ENCODE results near the gene CLK2.
"Not testable (repeated sequence)": the region's sequence is repeated elsewhere in the genome, so short reads cannot be mapped to it uniquely, and the experiment has no call there.

The CLK2 gene

DNA sequence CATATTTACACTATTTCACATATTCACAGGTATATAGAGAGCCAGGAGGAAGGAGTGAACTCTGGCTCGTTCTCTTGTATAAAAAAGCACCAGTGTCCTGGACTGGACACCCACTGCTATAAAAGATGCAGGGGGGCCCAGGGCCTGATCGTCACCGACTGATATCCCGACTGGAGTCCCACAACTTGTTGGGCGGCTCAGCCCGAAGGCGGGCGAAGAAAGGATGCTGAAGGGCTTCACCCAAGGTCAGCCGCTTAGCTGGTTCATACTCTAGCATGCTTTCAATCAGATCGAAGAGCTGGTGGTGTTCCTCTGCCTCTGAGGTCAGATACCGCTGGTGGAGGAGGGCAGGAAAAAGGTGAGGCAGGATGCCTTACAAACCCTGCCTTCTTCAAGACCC, 10.2 kb downstream of the CLK2 start:
- no peak for DNase-seq

DNA sequence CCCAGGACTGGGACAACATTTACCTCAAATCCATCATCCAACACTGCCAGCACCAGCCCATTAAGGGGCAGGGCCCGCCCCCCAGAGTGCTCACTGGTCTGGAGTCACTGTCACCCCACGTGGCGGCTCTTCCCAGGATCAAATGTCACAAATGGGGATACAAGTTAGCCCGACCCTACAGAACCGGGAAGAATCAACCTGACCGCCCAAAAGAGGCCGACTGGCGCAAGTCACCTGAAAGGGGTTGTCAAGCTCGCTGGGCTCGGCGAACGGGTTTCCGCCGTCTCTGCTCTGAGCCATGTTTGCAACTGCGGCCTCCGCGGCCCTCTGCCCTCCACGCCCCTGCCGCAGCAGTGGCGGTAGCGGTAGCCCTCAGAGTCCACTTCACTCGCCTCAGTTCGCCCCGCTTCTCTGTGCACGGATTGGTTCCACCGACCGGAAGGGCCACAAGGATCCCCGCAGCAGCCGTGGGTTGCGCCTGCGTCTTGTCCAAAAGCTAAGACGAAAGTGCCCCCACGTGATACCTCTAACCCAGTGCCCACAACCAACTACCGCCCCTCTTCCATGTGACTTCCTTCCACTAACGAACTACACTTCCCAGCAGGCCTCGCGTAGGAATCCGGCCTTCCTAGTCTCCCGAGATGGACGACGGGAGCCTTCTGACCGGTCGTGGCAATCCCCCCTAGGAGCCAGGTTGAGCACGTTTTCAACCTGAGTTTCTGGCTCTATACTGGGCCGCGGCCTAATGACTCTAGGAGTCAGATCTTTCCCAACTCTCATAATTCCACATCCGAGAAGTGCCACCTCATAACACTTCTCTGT, 11.2 kb downstream of the CLK2 start, which contains the start of gene SCAMP3:
Gene SCAMP3 (minus strand): TSS at position 509 of the 822 bp plus-strand sequence. CDS start 209 bp downstream, at position 300.
- peak; percentile 83 for DNase-seq

DNA sequence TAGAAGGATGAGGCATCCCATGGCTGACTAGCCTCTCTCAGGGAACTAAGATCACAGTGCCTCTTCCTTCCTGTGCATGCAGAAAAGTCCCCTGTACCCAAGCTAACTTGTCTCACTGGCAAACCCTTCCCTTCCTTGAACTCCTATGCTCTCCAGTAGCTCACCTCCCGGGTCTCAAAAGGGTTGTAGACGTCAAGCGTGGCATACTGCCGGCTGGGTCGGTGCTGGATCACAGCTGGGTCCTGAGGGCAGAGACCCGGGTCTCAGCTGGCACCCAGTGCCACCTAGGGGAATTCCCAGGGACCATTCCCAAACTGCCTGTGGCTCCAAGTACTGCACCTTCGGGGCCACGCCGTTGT, 11.8 kb downstream of the CLK2 start:
- DNase-seq, result no peak

DNA sequence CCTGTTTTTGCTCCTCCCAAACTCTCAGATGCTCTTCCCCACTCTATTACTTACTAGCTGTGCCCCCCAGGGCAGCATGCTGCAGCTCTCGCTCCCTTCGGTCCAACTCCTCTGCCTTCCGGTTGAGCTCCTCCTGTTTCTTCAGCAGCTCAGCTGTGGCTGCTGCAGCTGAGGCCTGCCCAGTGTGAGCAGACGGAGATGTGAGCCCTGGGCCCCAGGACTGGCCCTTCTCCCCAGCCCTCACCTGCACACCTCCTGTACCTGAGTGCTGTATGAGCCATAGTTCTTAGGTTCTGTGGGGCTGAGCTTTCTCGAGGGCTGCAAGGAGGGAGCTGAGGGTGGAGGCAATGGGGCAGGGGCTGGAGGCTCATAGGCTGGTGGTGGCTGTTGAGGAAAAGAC, 13.0 kb downstream of the CLK2 start:
- no peak for DNase-seq

DNA sequence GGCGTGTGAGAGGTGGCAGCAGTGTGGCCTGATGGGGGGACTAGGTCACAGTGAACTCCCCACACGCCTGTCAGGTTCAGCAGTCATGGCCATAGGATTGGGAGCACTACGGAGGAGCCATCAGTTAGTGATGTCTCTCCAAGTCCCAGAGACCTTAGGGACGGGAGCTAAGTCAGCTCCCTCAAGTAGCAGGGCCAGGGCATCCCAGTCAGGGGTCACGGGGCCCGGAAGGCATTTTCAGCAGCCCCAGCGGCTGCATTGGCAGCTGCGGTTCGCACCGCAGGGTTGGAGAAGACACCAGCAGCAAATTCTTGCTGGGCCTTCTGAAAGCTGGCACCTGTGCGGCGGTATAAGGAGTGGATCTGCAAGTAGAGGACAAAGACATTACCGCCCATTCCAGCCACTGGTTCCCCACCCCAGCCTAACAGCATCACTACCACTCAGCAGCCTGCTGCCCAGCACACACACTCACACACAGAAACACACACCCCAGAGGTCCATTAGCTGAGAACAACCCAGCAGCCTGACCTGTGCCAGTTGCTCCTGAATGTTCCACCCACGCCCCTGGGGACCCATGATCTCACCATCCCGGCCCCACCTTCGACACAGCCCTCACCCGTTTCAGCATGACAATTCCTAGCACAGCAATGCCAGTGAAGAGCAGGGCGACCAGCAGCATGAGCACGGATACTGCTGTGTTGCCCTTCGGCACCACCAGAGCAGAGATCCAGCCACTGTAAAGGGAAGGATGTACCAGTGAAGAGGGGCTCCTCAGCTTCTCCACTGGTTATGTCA, 17.0 kb downstream of the CLK2 start:
- DNase-seq, result no peak

DNA sequence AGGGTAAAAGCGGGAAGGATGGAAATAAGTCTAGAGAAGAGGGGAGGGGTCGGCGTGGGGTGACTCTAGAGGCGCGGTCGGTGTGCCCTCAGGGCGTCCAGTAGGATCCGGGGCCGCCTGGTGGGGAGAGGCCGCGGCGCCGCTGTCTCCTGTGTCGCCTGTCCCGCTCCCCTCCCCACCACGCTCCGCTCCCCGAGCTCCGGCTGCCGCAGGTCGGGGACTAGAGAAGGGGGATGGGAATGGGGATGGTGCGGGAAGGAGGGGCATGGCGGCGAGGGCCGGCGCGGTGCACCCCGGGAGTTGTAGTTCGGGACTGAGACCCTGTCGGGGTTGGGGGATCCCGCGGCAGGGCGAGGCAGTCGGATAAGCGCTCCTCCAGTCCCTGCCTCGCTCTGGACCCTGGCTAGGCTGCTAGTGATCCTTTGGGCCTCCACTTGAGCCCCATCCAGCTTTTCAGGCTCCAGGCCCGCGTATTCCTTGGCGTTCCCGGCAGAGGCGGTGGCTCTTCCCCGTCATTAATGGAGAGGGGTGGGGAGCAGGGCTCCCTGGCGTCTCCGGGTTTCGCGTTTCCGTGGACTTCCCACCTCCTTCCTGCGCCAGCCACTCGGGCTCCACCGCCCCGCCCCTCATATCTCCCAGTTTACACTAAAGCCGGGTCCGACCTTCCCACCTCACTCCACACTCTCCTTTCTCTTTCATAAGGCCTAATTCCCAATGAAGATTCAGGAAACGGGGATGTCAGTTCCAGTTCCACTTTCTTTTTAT, 17.9 kb downstream of the CLK2 start, which contains the start of gene ENTREP3:
Gene ENTREP3 (minus strand): TSS at position 241 of the 765 bp plus-strand sequence. CDS start 606 bp downstream, outside the sequence.
- DNase-seq, result peak; percentile 77

DNA sequence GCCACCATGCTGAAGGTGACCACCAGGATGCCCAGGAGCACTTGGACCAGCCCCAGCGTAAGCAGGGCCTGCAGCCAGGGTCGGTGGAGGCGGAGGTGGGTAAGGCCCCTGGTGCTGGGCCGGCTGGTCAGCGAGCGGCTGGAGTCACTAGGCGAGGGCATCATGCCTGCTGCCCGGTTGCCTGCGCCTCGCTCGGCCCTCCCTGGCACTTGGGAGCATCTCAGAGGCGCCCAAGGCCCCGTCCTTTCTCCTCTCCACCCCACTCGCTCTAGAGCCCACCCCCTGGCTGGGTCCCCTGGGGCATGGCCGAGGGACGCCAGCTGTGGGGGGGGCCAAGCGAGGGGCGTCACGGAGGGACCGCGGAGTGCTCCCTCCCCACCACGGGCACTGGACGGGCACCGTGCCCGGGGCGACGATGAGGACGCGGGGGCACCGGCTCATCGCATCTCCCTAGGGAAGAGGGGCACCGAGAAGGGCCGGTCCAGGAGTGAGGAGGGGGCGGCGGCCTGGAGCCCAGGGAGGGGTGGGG, 18.5 kb downstream of the CLK2 start:
- no peak for DNase-seq

DNA sequence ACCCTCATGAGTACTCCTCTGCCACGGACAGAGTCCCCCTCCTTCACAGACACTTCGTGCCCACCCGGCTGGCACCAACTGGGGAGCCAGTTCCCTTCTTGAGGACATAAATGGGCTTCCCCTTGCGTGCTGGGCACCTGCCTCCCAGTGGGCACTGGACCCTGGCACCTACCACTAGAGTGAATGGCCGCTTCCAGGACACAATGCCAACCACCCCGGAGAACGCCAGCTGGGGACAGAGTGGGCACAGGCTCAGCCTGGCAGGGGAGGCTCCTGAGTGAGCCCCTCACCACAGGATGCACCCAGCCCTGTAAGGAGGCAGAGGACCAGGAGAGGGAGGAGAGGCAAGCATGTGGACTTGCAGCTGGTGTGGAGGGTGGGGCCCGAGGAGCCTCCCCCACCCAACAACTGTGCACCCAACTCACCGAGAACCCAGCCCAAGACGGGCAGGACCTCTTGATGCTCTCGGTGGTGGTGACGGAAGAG, 19.0 kb downstream of the CLK2 start:
- DNase-seq, result no peak

DNA sequence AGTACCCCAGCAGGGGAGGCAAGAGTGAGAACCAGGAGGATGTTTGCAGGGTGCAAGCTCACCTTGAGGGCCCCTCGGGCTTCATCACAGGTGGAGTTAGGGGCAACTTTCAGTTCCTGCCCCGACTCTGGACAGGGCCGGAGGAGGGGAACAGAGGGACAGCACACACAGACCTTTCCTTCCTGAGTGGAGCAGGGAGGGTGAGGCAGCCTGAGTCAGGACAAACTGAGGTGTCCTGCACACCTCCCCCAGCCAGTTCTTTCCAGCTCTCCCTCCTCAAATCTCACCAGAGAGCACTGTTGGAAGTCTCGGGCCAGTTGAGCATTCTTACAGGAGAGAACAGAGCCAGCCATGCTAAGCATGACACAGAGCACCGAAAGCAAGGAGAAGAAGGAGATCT, 19.5 kb downstream of the CLK2 start:
- no peak for DNase-seq

DNA sequence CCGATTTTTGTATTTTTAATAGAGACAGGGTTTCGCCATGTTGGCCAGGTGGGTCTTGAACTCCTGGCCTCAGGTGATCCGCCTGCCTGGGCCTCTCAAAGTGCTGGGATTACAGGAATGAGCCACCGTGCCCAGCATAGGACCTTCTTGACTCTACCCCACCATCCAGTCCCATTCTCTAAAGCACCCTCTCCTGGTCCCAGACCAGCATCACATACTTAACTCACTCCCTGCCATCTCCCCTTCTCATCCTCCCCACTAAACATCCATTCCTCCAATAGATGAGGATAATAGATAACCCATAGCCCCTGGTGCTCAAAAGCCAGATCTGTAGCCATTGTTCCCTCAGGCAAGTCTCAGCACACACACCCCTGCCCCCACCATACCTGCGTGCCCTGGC, 20.1 kb downstream of the CLK2 start:
- DNase-seq, result no peak

DNA sequence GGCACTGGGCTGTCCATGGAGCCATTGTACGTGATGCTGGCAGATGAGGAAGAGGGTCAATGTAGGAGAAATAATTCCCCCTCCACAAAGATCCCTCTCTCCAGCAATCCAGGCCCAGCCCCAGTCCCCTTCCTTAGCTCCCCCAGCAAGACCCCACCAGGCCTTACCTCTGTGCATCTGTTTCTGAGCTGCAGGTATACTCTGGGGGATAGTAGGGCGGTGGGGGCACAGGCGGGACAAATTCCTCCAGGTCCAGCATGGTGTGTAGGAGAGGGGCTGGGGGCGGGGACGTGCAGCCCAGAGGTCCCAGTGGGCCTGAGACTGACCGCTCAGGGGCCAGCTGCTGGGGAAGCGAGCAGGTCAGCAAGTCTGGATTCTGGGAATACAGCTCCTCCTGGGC, 21.7 kb downstream of the CLK2 start:
- no peak for DNase-seq

DNA sequence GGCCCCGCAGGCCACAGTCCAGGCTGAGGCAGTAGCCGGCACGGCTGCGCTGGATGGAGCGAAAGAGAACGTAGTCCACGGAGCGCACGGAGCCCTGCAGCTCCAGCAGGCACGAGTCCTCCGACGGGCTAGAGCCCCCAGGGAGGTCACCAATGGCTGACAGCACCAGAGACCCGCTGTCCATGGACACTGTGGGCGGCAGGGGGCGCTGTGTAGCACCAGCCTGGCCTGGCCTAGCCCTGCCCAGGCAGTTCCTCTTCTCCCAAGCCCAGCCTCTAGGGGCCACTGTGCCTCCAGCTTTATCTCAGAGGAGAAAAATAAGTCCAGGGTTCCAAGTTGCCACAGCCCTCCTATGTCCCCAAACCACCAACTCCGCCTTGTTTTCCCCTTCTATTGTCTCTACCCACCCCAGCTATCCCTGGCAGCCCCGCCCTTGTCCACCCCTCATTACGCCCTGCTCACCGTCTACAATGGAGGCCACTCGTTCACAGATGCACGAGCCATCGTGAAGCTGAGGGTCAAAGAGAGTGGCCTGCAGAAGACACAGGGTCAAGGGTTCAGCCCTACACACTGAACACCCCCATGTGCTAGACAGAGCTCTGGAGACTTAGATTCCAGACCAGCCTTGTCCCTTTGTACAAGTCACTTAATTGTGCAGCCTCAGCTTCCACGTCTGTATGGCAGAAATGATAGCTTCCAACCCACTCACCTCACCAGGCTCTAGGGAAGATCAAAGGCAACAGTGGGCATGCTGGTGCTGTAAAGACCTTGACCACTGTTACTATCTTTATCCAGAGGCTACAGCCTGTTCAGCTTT, 22.5 kb downstream of the CLK2 start:
- peak; percentile 97 for DNase-seq

DNA sequence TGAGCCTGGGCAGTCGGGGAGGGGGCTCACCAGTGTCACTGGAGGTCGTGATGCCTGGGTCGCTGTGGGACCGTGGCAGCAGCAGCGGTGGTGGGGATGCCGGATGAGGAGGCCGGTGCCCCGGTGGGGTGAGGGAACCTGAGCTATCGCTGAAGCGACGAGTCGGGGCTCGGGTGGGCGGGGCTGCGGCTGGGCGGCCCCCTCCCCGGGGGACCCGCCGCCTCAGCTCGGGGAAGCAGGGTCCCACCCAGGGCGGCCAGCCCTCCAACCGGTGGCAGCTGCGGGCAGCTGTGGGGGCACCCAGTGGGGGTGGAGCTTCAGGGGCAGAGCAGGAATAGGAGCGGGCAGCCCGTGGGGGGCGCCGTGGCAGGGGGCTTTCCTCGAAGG, 23.1 kb downstream of the CLK2 start:
- no peak for DNase-seq

DNA sequence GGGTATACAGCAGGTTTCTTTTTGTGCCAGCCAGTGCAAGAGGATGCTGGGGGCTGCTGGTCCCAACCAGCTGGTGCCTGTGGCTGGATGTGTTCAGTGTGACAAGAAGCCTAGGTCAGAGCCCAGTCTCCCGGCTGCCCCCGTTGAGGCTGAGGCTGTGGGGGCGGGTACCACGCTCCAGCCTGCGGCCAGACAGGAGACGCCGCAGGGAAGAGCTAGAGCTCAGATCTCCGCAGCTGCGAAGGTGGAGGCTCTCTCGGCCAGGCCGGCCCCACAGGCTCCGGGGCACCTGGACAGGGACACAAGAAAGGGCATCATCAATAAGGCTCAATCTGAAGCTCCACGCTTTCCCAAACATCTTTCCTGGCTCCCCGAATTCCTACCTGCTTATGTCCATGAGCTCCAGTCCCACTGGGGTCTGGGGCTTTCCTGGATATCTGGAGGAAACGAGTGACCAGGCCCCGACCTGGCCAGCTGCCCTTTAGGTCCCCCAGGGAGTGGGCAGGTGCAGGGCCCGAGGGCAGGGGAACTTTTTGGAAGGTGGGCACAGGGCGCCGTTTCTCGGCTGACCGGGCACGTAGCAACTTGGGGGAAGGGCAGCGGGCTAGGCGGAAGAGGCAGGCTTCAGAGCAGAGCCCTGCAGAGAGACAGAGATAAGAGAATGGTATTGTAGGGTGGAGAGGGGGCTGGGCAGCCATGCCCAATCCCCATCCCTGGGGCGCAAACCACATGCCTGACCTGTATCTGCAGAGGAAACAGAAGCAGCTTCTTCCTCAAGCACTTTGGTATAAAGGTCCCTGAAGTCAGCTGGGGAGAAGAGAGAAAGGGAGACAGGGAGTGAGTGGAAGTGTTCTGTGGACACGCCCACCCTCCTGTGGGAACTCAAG, 25.4 kb downstream of the CLK2 start:
- no peak for DNase-seq

DNA sequence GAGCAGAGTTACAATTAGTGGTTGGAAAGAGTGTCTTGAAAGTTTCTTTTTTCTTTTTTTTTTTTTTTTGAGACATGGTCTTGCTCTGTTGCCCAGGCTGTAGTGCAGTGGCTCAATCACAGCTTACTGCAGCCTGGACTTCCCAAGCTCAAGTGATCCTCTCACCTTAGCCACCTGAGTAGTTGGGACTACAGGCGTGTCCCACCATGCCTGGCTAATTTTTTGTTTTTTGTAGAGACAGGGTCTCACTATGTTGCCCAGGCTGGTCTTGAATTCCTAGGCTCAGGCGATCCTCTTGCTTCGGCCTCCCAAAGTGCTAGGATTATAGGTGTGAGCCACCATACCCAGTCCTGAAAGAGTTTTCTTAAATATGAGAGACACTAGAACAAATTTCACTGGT, 26.5 kb downstream of the CLK2 start:
- not testable (repeated sequence) for DNase-seq

DNA sequence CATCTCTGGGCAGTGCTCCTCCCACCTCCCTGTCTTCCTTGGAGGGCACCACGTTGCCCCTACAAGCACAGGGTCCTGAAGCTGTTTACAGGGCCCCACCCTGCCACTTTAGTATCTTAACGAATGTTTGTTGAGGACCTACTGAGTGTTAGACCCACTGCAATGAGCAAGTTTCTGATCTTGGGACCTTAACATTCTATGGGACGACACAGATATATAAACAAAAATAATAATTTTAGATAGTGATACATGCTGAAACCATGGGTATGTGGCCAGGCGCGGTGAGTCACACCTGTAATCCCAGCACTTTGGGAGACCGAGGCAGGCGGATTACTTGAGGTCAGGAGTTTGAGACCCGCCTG, 28.2 kb downstream of the CLK2 start:
- no peak for DNase-seq

DNA sequence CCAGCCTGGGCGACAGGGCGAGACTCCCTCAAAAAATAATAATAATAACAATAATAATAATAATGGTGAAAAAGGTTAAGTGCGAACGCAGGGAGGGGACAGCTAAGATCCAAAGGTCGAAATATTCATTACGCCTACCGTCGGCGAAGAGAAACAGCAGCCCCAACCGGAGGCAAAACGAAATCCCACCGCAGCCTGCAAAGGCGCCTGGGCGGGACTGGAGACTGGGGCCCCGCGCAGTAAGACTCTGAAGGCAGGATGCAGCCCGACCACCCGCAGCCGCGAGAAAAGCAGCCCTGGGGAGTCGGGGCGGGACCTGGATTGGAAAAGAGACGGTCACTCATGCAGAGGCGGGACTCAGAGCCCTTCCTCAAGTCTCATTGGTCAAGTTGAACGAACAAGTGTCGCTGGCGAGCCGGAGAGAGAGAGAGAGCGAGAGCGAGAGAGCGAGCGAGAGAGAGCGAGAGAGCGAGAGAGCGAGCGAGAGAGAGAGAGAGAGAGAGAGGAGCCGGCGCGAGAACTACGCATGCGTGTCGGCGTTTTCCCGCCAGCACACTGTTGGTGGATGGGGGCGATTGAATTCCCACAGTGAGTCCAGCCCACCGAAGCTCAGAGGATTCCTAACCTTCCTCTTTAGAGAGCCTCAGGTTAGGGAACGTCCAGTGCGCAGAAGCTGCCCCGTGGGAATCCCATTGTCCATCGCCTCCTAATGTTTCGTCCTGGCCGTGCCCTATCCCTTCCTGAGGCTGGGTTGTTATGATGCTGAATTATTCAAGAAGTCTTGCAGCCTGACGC, 28.7 kb downstream of the CLK2 start:
- peak; percentile 88 for DNase-seq

DNA sequence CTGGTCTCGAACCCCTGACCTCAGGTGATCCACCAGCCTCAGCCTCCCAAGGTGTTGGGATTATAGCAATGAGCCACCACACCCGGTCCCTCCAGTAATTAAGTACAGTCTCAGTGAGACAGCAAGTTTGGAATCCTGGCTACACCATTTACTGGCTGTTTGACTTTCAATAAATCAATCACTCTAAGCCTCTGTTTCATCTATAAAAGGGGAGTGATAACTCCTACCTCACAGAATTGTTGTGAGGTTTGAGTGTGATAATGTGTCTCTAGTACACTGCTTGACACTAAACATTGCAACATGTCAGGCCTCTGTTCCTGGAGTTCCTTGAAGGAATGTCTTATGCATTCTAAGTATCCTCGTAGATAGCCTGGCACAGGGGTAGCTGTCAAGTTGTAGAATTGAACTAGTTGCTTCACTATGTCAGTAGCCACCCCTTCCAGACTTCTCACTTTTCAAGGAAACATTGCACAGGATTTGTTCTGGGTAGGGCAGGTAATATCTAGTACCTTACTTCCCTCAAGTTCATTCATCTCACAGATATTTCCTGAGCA, 30.4 kb downstream of the CLK2 start:
- DNase-seq, result no peak

DNA sequence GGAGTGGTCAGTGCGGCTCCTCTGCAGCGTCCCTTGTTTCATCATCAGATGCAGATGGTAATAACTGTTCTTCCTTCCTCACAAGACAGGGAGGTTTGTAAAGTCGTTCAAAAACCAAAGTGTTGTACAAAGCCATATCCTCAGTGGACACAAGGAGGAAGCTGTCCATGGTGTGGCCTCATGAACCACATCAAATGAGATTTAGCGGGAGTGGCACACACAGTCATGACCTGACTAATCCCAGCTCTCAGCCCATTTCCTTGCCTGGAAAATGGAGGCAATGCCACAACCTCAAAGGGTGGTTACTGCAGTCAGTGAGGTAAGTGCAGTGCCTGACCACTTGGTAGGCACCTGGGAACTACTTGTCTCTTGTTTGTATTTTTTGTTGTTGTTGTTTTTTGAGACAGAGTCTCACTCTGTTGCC, 31.5 kb downstream of the CLK2 start:
- no peak for DNase-seq
